ENCODE data around the gene PSMD11.

The PSMD11 gene

GRCh38 chr17:32460054-32460453 is 15.7 kb downstream of the PSMD11 start:
- no peak for TF ChIP-seq TAF1 (IDR thresholded peaks at IDR 0.05; ENCODE audit: borderline replicate concordance, insufficient read depth, low read length)
- no peak for TF ChIP-seq SIN3A (IDR thresholded peaks at IDR 0.05; ENCODE audit: borderline replicate concordance, insufficient read depth, low read length)
- no peak for TF ChIP-seq POLR2AphosphoS5 (IDR thresholded peaks at IDR 0.05; ENCODE audit: low read depth, low read length)
- no peak for TF ChIP-seq FOXP2 (optimal IDR thresholded peaks at IDR 0.05; ENCODE audit: borderline replicate concordance, extremely low read depth, extremely low read length, insufficient read depth)
- no peak for TF ChIP-seq REST (IDR thresholded peaks at IDR 0.05; ENCODE audit: insufficient read depth in 1 of 2, low read depth in 2 of 2, low read length in 2 of 2)

- TF ChIP-seq TAF1 (IDR thresholded peaks at IDR 0.05; ENCODE audit: borderline replicate concordance, insufficient read depth, low read length) (no peak), REST (IDR thresholded peaks at IDR 0.05; ENCODE audit: insufficient read depth in 1 of 2, low read depth in 2 of 2, low read length in 2 of 2) (no peak), POLR2AphosphoS5 (IDR thresholded peaks at IDR 0.05; ENCODE audit: low read depth, low read length) (no peak), SIN3A (IDR thresholded peaks at IDR 0.05; ENCODE audit: borderline replicate concordance, insufficient read depth, low read length) (no peak), FOXP2 (optimal IDR thresholded peaks at IDR 0.05; ENCODE audit: borderline replicate concordance, extremely low read depth, extremely low read length, insufficient read depth) (no peak)
These were observed 17.2 kb downstream of the PSMD11 start for GRCh38 chr17:32461498-32461852.

GRCh38 chr17:32461853-32462617 is 17.7 kb downstream of the PSMD11 start:
- TF ChIP-seq SIN3A (IDR thresholded peaks at IDR 0.05; ENCODE audit: borderline replicate concordance, insufficient read depth, low read length) (no peak), TAF1 (IDR thresholded peaks at IDR 0.05; ENCODE audit: borderline replicate concordance, insufficient read depth, low read length) (no peak), POLR2AphosphoS5 (IDR thresholded peaks at IDR 0.05; ENCODE audit: low read depth, low read length) (no peak), FOXP2 (optimal IDR thresholded peaks at IDR 0.05; ENCODE audit: borderline replicate concordance, extremely low read depth, extremely low read length, insufficient read depth) (no peak), REST (IDR thresholded peaks at IDR 0.05; ENCODE audit: insufficient read depth in 1 of 2, low read depth in 2 of 2, low read length in 2 of 2) (no peak)

- TF ChIP-seq POLR2AphosphoS5 (IDR thresholded peaks at IDR 0.05; ENCODE audit: low read depth, low read length) (no peak), SIN3A (IDR thresholded peaks at IDR 0.05; ENCODE audit: borderline replicate concordance, insufficient read depth, low read length) (no peak), FOXP2 (optimal IDR thresholded peaks at IDR 0.05; ENCODE audit: borderline replicate concordance, extremely low read depth, extremely low read length, insufficient read depth) (no peak), TAF1 (IDR thresholded peaks at IDR 0.05; ENCODE audit: borderline replicate concordance, insufficient read depth, low read length) (no peak), REST (IDR thresholded peaks at IDR 0.05; ENCODE audit: insufficient read depth in 1 of 2, low read depth in 2 of 2, low read length in 2 of 2) (no peak)
These were observed 19.0 kb downstream of the PSMD11 start for GRCh38 chr17:32463304-32463703.

Data from PFSK-1 (cell line).